Measurements from ENCODE around the gene RUFY3. TPM values are rescaled to one million over a fixed set of nuclear protein-coding genes. Genes with fewer than 3 reads are reported as not detected.
A peak's percentile ranks its signal among the peaks of the same experiment; 100 is the strongest.

RUFY3 gene
- total and polyA plus RNA-seq, 9 of the 15 experiments (the other 6 are each of a cell fraction or from before 2014, with no cell fraction given) = 4.2 to 31.1 (median 21.5) TPM

GRCh38 chr4:70839589-70840093, 117.9 kb downstream of the RUFY3 start, which contains the start of gene GRSF1 (continued):
- TF ChIP-seq ZNF146 (CRISPR knock-in tag; IDR thresholded peaks at IDR 0.05; ENCODE audit: unreplicated experiment) = no peak
- TF ChIP-seq FOXP1 (CRISPR knock-in tag; IDR thresholded peaks at IDR 0.05) = no peak
- no peak for TF ChIP-seq EHMT2 (IDR thresholded peaks at IDR 0.05)
- TF ChIP-seq ZNF778 (CRISPR knock-in tag; IDR thresholded peaks at IDR 0.05) = no peak
- TF ChIP-seq OTX1 (CRISPR knock-in tag; IDR thresholded peaks at IDR 0.05) = no peak
- peak; percentile 80 for TF ChIP-seq SMAD4 (CRISPR knock-in tag; conservative IDR thresholded peaks at IDR 0.05)
- TF ChIP-seq RBFOX2 (IDR thresholded peaks at IDR 0.05; ENCODE audit: low read depth, low read length) = peak; percentile 84
- no peak for TF ChIP-seq ESRRB (CRISPR knock-in tag; IDR thresholded peaks at IDR 0.05; ENCODE audit: borderline replicate concordance)
- no peak for TF ChIP-seq CBFA2T3 (IDR thresholded peaks at IDR 0.05)
- no peak for TF ChIP-seq ZNF384 (IDR thresholded peaks at IDR 0.05; ENCODE audit: low read depth, low read length)
- TF ChIP-seq POLR2AphosphoS5 (IDR thresholded peaks at IDR 0.05; ENCODE audit: control insufficient read depth, insufficient read depth, low read depth, low read length) = peak; percentile 78
- TF ChIP-seq ZNF143 (CRISPR knock-in tag; IDR thresholded peaks at IDR 0.05) = no peak
- TF ChIP-seq BACH1 (tag; IDR thresholded peaks at IDR 0.05) = no peak
- no peak for TF ChIP-seq STAT5B (CRISPR knock-in tag; IDR thresholded peaks at IDR 0.05)
- TF ChIP-seq GMEB1 (CRISPR knock-in tag; IDR thresholded peaks at IDR 0.05) = no peak
- TF ChIP-seq SRSF1 (IDR thresholded peaks at IDR 0.05; ENCODE audit: low read depth, low read length) = no peak
- TF ChIP-seq TFAP4 (CRISPR knock-in tag; IDR thresholded peaks at IDR 0.05; ENCODE audit: borderline replicate concordance) = peak; percentile 67
- no peak for TF ChIP-seq XRCC3 (IDR thresholded peaks at IDR 0.05)
- TF ChIP-seq ELF2 (CRISPR knock-in tag; IDR thresholded peaks at IDR 0.05) = 0 out of 2 replicates have a peak, but pooled peaks have one; percentile 48
- no peak for TF ChIP-seq WHSC1 (IDR thresholded peaks at IDR 0.05; ENCODE audit: low read length)
- TF ChIP-seq PHF21A (IDR thresholded peaks at IDR 0.05; ENCODE audit: borderline replicate concordance, low read depth) = no peak
- peak; percentile 47 for TF ChIP-seq RBBP5 (IDR thresholded peaks at IDR 0.05; ENCODE audit: borderline replicate concordance, insufficient read depth, low read length, poor library complexity, severe bottlenecking)
- no peak for TF ChIP-seq HLTF (IDR thresholded peaks at IDR 0.05)
- TF ChIP-seq CHD2 (IDR thresholded peaks at IDR 0.05; ENCODE audit: low read depth, low read length) = no peak
- peak; percentile 53 for TF ChIP-seq HNRNPLL (IDR thresholded peaks at IDR 0.05; ENCODE audit: low read depth, low read length, poor library complexity, severe bottlenecking)
- no peak for TF ChIP-seq HIVEP1 (CRISPR knock-in tag; IDR thresholded peaks at IDR 0.05)
- no peak for TF ChIP-seq TCF7L2 (IDR thresholded peaks at IDR 0.05; ENCODE audit: low read depth, low read length)
- no peak for TF ChIP-seq MIER1 (IDR thresholded peaks at IDR 0.05; ENCODE audit: low read depth)

Measured in K562 (cell line).